HepG2 (cell line): ENCODE data around the gene MAP2K2. TPM values are rescaled to one million over a fixed set of nuclear protein-coding genes. Genes with fewer than 3 reads are reported as not detected.
A peak's percentile ranks its signal among the peaks of the same experiment; 100 is the strongest.

Experiments
- ERF ChIP-seq: IDR thresholded peaks from 2 replicates; pipeline ENCODE4 v1.6.1; 2018; ENCODE audit warnings: missing biosample characterization, missing genetic modification reagents
- FOXK1 ChIP-seq: sonication (generic); formaldehyde crosslinking; IDR thresholded peaks from 2 replicates; pipeline ENCODE4 v1.4.0; 2020; ENCODE audit warnings: low read depth, missing genetic modification reagents, borderline replicate concordance
- HDAC1 ChIP-seq: sonication (generic); formaldehyde crosslinking; IDR thresholded peaks from 2 replicates; pipeline ENCODE4 v1.5.1; 2020; ENCODE audit warnings: mild to moderate bottlenecking, missing genetic modification reagents
- HOXA7 ChIP-seq: sonication (generic); formaldehyde crosslinking; IDR thresholded peaks from 2 replicates; pipeline ENCODE4 v1.8.1; 2022; ENCODE audit warnings: mild to moderate bottlenecking, missing genetic modification reagents, moderate library complexity
- IKZF4 ChIP-seq: sonication (generic); formaldehyde crosslinking; IDR thresholded peaks from 2 replicates; pipeline ENCODE4 v1.5.1; 2020; ENCODE audit warnings: borderline replicate concordance, mild to moderate bottlenecking, low read depth, missing genetic modification reagents; ENCODE audit errors: not compliant biosample characterization
- IRX3 ChIP-seq: sonication (generic); formaldehyde crosslinking; IDR thresholded peaks from 2 replicates; pipeline ENCODE4 v1.8.1; 2023; ENCODE audit warnings: mild to moderate bottlenecking, low read depth, missing genetic modification reagents, borderline replicate concordance
- JUNB ChIP-seq: sonication (generic); formaldehyde crosslinking; IDR thresholded peaks from 2 replicates; pipeline ENCODE4 v1.8.0; 2022; ENCODE audit warnings: missing genetic modification reagents, mild to moderate bottlenecking, borderline replicate concordance
- KLF6 ChIP-seq: IDR thresholded peaks from 2 replicates; pipeline ENCODE4 v1.8.0; 2016; ENCODE audit warnings: missing biosample characterization, missing genetic modification reagents
- MAFG ChIP-seq: sonication (generic); formaldehyde crosslinking; IDR thresholded peaks from 2 replicates; pipeline ENCODE4 v1.5.1; 2020; ENCODE audit warnings: mild to moderate bottlenecking, missing genetic modification reagents
- NBN ChIP-seq: fragments of 450-650 bp; conservative IDR thresholded peaks from 2 replicates; pipeline ENCODE4 v1.6.1; 2017
- PHF21A ChIP-seq: sonication (generic); formaldehyde crosslinking; IDR thresholded peaks from 2 replicates; pipeline ENCODE4 v1.5.0; 2020; ENCODE audit warnings: mild to moderate bottlenecking, missing genetic modification reagents
- POGK ChIP-seq: sonication (generic); formaldehyde crosslinking; conservative IDR thresholded peaks from 2 replicates; pipeline ENCODE4 v1.8.0; 2022; ENCODE audit warnings: mild to moderate bottlenecking, moderate library complexity, missing genetic modification reagents
- PRDM10 ChIP-seq: sonication (generic); formaldehyde crosslinking; IDR thresholded peaks from 2 replicates; pipeline ENCODE4 v1.4.0; 2020; ENCODE audit warnings: low read depth, missing genetic modification reagents
- SNAPC5 ChIP-seq: sonication (generic); formaldehyde crosslinking; IDR thresholded peaks from 2 replicates; pipeline ENCODE4 v1.8.1; 2023; ENCODE audit warnings: mild to moderate bottlenecking, missing genetic modification reagents, borderline replicate concordance
- SRF ChIP-seq: IDR thresholded peaks from 2 replicates; pipeline ENCODE4 v1.6.1; 2011; ENCODE audit warnings: mild to moderate bottlenecking, low read depth, low read length, moderate library complexity
- SRY ChIP-seq: sonication (generic); formaldehyde crosslinking; IDR thresholded peaks from 2 replicates; pipeline ENCODE4 v1.8.0; 2022; ENCODE audit warnings: mild to moderate bottlenecking, missing genetic modification reagents
- ZBTB2 ChIP-seq: sonication (generic); formaldehyde crosslinking; IDR thresholded peaks from 2 replicates; pipeline ENCODE4 v1.8.0; 2022; ENCODE audit warnings: low read depth, missing genetic modification reagents
- ZNF558 ChIP-seq: sonication (generic); formaldehyde crosslinking; IDR thresholded peaks from 2 replicates; pipeline ENCODE4 v1.9.0; 2022; ENCODE audit warnings: mild to moderate bottlenecking, missing genetic modification reagents, borderline replicate concordance
- ZNF563 ChIP-seq: sonication (generic); formaldehyde crosslinking; IDR thresholded peaks from 2 replicates; pipeline ENCODE4 v1.8.0; 2022; ENCODE audit warnings: mild to moderate bottlenecking, moderate library complexity, missing genetic modification reagents
- ZNF607 ChIP-seq: sonication (generic); formaldehyde crosslinking; IDR thresholded peaks from 2 replicates; pipeline ENCODE4 v1.5.1; 2020; ENCODE audit warnings: missing genetic modification reagents, mild to moderate bottlenecking, borderline replicate concordance
- ZNF709 ChIP-seq: sonication (generic); formaldehyde crosslinking; IDR thresholded peaks from 2 replicates; pipeline ENCODE4 v1.5.0; 2020; ENCODE audit warnings: mild to moderate bottlenecking, missing genetic modification reagents
- ZNF792 ChIP-seq: IDR thresholded peaks from 2 replicates; pipeline ENCODE4 v1.6.1; 2016
- polyA plus RNA-seq, 8 experiments: library from polyadenylated mRNA; depleted of rRNA in 3 of 8; stranded (reverse) in 7 of 8; unstranded in 1 of 8; fragments of >200 nt; fragmentation: Illumina TruSeq in 4 of 8; extraction: Trizol in 4 of 8; gene quantifications; 2 replicates each; pipeline versions ENCODE4 v1.2.1 to v1.2.3, GENCODE V29; 2011 to 2016; ENCODE audit warnings: low read depth in 4 of 8, missing spikeins in 1 of 8, mixed read lengths in 1 of 8; ENCODE audit not compliant: insufficient read depth in 1 of 8
- total RNA-seq, 5 experiments: library from RNA; depleted of rRNA; stranded (reverse); fragments of >200 nt; fragmentation: Illumina TruSeq; extraction: Trizol; gene quantifications; 2 replicates each; pipeline ENCODE4 v1.2.3, GENCODE V29; 2016; ENCODE audit warnings: low read depth in 1 of 5

Gene MAP2K2
- total and polyA plus RNA-seq, 2 of the 13 experiments (the other 11 are each of a cell fraction or from before 2014, with no cell fraction given): 70.3 to 80.9 TPM

- peak; percentile 31; the same call in 1 of the 2 replicates for TF ChIP-seq PRDM10 (CRISPR knock-in tag)
- TF ChIP-seq ZBTB2: 0 out of 2 replicates have a peak, but pooled peaks have one; percentile 25
- TF ChIP-seq HOXA7 (CRISPR knock-in tag): no peak
- peak; percentile 91; the same call in 1 of the 2 replicates for TF ChIP-seq KLF6 (CRISPR knock-in tag)
- peak; percentile 86 for TF ChIP-seq ZNF607
- TF ChIP-seq ZNF709 (CRISPR knock-in tag): peak; percentile 41; the same call in 1 of the 2 replicates
- no peak for TF ChIP-seq NBN
- no peak for TF ChIP-seq JUNB
- 0 out of 2 replicates have a peak, but pooled peaks have one; percentile 71 for TF ChIP-seq ZNF558
- no peak for TF ChIP-seq MAFG (CRISPR knock-in tag)
- 0 out of 2 replicates have a peak, but pooled peaks have one; percentile 54 for TF ChIP-seq IRX3 (CRISPR knock-in tag)
- 0 out of 2 replicates have a peak, but pooled peaks have one; percentile 26 for TF ChIP-seq SNAPC5 (CRISPR knock-in tag)
- TF ChIP-seq HDAC1: no peak
- peak; percentile 53 for TF ChIP-seq IKZF4
- peak; percentile 76; the same call in 1 of the 2 replicates for TF ChIP-seq ZNF563 (CRISPR knock-in tag)
- TF ChIP-seq ERF (CRISPR knock-in tag): peak; percentile 85
- TF ChIP-seq FOXK1 (CRISPR knock-in tag): no peak
- TF ChIP-seq SRY (CRISPR knock-in tag): peak; percentile 49; the same call in 1 of the 2 replicates
- TF ChIP-seq PHF21A (CRISPR knock-in tag): no peak
- no peak for TF ChIP-seq POGK
- TF ChIP-seq ZNF792: peak; percentile 85
- no peak for TF ChIP-seq SRF
Measured at GRCh38 chr19:4172861-4173473, 49.0 kb upstream of the MAP2K2 start (continued).
